Endothelial cell of umbilical vein (primary cell): ENCODE data around the gene DGKI. TPM values are rescaled to one million over a fixed set of nuclear protein-coding genes. Genes with fewer than 3 reads are reported as not detected.

ENCODE experiments used
- BruUV-seq: library from RNA; stranded (reverse); fragments of 400-500 nt; replicated peaks from 2 replicates; lab custom pipeline; 2021; lab: Mats Ljungman, UMichigan
- CTCF ChIA-PET: fragments of 300-600, 350-600 bp; sonication (Branson Sonifier 250); formaldehyde crosslinking; loops from one replicate; lab custom pipeline; 2021; ENCODE audit warnings: antibody characterized with exemption, inconsistent platforms; lab: Charles Lee
- POLR2A ChIA-PET: fragments of 300-600, 350-600 bp; sonication (Branson Sonifier 250); formaldehyde crosslinking; loops from one replicate; lab custom pipeline; 2021; ENCODE audit warnings: antibody characterized with exemption, inconsistent platforms; lab: Charles Lee
- DNase-seq: peaks from one replicate; pipeline ENCODE4 v3.0.0-alpha.2; 2011; ENCODE audit warnings: low read depth, low spot score
- FAIRE-seq: peaks from 2 replicates; lab custom pipeline; 2011; peaks lifted over from hg19 to GRCh38; lab: Jason Lieb, UNC
- H2AFZ ChIP-seq: 2 replicates; pipeline ENCODE4 v1.6.0; 2012; ENCODE audit warnings: low read depth, low read length, control low read depth, inconsistent platforms
- H3K27ac ChIP-seq: 2 replicates; pipeline ENCODE4 v1.5.1; 2011; ENCODE audit warnings: low read depth, mild to moderate bottlenecking, control low read depth, low read length, moderate library complexity; ENCODE audit not compliant: insufficient read depth
- H3K27me3 ChIP-seq, 2 experiments: 2 replicates each; pipeline versions ENCODE4 v1.6.0 to v1.6.1; 2011; ENCODE audit warnings: low read length in 2 of 2, mixed read lengths in 1 of 2; ENCODE audit not compliant: control insufficient read depth in 2 of 2, insufficient read depth in 2 of 2
- H3K36me3 ChIP-seq, 2 experiments: 2 replicates in 1 of 2; 3 replicates in 1 of 2; pipeline ENCODE4 v1.5.1; 2011; ENCODE audit warnings: low read length in 2 of 2, mild to moderate bottlenecking in 1 of 2, moderate library complexity in 1 of 2; ENCODE audit not compliant: control insufficient read depth in 2 of 2, insufficient read depth in 2 of 2; ENCODE audit errors: extremely low read depth in 1 of 2
- H3K4me1 ChIP-seq: 3 replicates; pipeline ENCODE4 v1.5.1; 2011; ENCODE audit warnings: mild to moderate bottlenecking, low read length; ENCODE audit not compliant: control insufficient read depth, insufficient read depth; ENCODE audit errors: extremely low read depth
- H3K4me2 ChIP-seq: 2 replicates; pipeline ENCODE4 v1.6.1; 2011; ENCODE audit warnings: low read length, control low read depth, mixed read lengths; ENCODE audit not compliant: insufficient read depth
- H3K4me3 ChIP-seq, 3 experiments: fragments of 200-600 bp in 1 of 3; sonication (generic), shearing (Covaris generic) in 1 of 3; replicated peaks in 1 of 3; 2 replicates each; pipeline ENCODE4 v1.5.1; 2011 to 2016; ENCODE audit warnings: control low read depth in 3 of 3, low read length in 3 of 3, mild to moderate bottlenecking in 2 of 3, inconsistent platforms in 1 of 3, low read depth in 1 of 3, moderate library complexity in 1 of 3; ENCODE audit not compliant: insufficient read depth in 1 of 3
- H3K79me2 ChIP-seq: 2 replicates; pipeline ENCODE4 v1.6.0; 2012; ENCODE audit warnings: low read length, inconsistent platforms; ENCODE audit not compliant: control insufficient read depth, insufficient read depth
- H3K9ac ChIP-seq: replicated peaks from 2 replicates; pipeline ENCODE3; 2011; ENCODE audit warnings: low read length, control low read depth; ENCODE audit not compliant: insufficient read depth; ENCODE audit errors: extremely low read depth
- H3K9me1 ChIP-seq: replicated peaks from 3 replicates; pipeline ENCODE4 v1.6.0; 2011; ENCODE audit warnings: mild to moderate bottlenecking, low read length; ENCODE audit not compliant: control insufficient read depth, insufficient read depth; ENCODE audit errors: extremely low read depth
- H3K9me3 ChIP-seq: replicated peaks from 2 replicates; pipeline ENCODE4 v1.5.1; 2012; ENCODE audit warnings: low read length, inconsistent platforms; ENCODE audit not compliant: control insufficient read depth, insufficient read depth
- H4K20me1 ChIP-seq: replicated peaks from 2 replicates; pipeline ENCODE3; 2011; ENCODE audit warnings: mild to moderate bottlenecking, low read length; ENCODE audit not compliant: control insufficient read depth, insufficient read depth; ENCODE audit errors: extremely low read depth
- CTCF ChIP-seq, 2 donors: IDR thresholded peaks; 1 replicate in 1 of 2; 2 replicates in 1 of 2; pipeline ENCODE4 v1.5.1; 2011; ENCODE audit warnings: low read length in 2 of 2, mild to moderate bottlenecking in 2 of 2, moderate library complexity in 2 of 2, control low read depth in 1 of 2, inconsistent platforms in 1 of 2, low read depth in 1 of 2; ENCODE audit not compliant: insufficient read depth in 1 of 2; ENCODE audit errors: extremely low read depth in 1 of 2
- EZH2 ChIP-seq: IDR thresholded peaks from 2 replicates; pipeline ENCODE4 v1.6.1; 2012; ENCODE audit warnings: borderline replicate concordance, low read depth, mild to moderate bottlenecking, moderate library complexity, low read length, inconsistent platforms; ENCODE audit not compliant: severe bottlenecking
- FOS ChIP-seq: IDR thresholded peaks from 2 replicates; pipeline ENCODE4 v1.6.1; 2011; ENCODE audit warnings: mild to moderate bottlenecking, low read length, moderate library complexity, borderline replicate concordance; ENCODE audit not compliant: insufficient read depth
- GATA2 ChIP-seq: IDR thresholded peaks from 2 replicates; pipeline ENCODE4 v1.7.0; 2011; ENCODE audit warnings: low read depth, mild to moderate bottlenecking, moderate library complexity, mixed read lengths, low read length; ENCODE audit not compliant: insufficient read length, insufficient read depth
- JUN ChIP-seq: IDR thresholded peaks from 2 replicates; pipeline ENCODE4 v1.6.1; 2011; ENCODE audit warnings: borderline replicate concordance, low read depth; ENCODE audit not compliant: insufficient read length, insufficient read depth
- MAX ChIP-seq: IDR thresholded peaks from 2 replicates; pipeline ENCODE4 v1.6.1; 2011; ENCODE audit not compliant: insufficient read depth, insufficient read length
- MYC ChIP-seq: IDR thresholded peaks from one replicate; pipeline ENCODE4 v1.6.1; 2011; ENCODE audit warnings: mild to moderate bottlenecking, low read depth, low read length
- POLR2A ChIP-seq: IDR thresholded peaks from 2 replicates; pipeline ENCODE4 v1.6.1; 2012; ENCODE audit warnings: low read depth, mild to moderate bottlenecking, control low read depth, low read length
- POLR2AphosphoS5 ChIP-seq: IDR thresholded peaks from 2 replicates; pipeline ENCODE4 v1.6.1; 2012; ENCODE audit warnings: low read depth, mild to moderate bottlenecking, control low read depth, low read length, moderate library complexity; ENCODE audit not compliant: insufficient read depth
- dilution Hi-C: fragments of 300-500 bp; cut with MboI; formaldehyde crosslinking; loops from one replicate; pipeline ENCODE4 v1.15.0; 2019; ENCODE audit warnings: low sequenced_read_pairs; ENCODE audit not compliant: extremely low pct_ligation_motif_present
- intact Hi-C: fragments of 100-400 bp; cut with micrococcal nuclease; formaldehyde crosslinking; loops from one replicate; pipeline ENCODE4 v1.10.0; 2022
- polyA plus RNA-seq, 4 experiments: library from polyadenylated mRNA; depleted of rRNA in 3 of 4; stranded (reverse) in 3 of 4; unstranded in 1 of 4; fragments of >200 nt; gene quantifications; 2 replicates each; pipeline versions ENCODE4 v1.2.1 to v1.2.3, GENCODE V29; 2011 to 2012; ENCODE audit warnings: missing spikeins in 1 of 4
- total RNA-seq: library from RNA; stranded (reverse); gene quantifications from 2 replicates; pipeline ENCODE4 v1.2.3, GENCODE V29; 2021

Gene DGKI
- total and polyA plus RNA-seq, 2 donors (not counting 3 experiments of a cell fraction or from before 2014, with no cell fraction given), result 0.11 to 0.51 TPM

GRCh38 chr7:137753067-137753466, 93.7 kb downstream of the DGKI start:
- Histone ChIP-seq H3K27me3 (peaks cover 0 to 1% of the 10 kb centered on the region in 2 experiments), H3K79me2 (no peaks in the 10 kb centered on the region), H3K9me1 (no peaks in the 10 kb centered on the region), H3K27ac (no peak overlapping the region), H3K4me2 (no peak overlapping the region), H3K4me3 (no peak overlapping the region), H3K9ac (no peak overlapping the region), H3K4me1 (no peaks in the 10 kb centered on the region), H4K20me1 (no peaks in the 10 kb centered on the region), H2AFZ (no peak overlapping the region), H3K36me3 (no peaks in the 10 kb centered on the region), H3K9me3 (no peaks in the 10 kb centered on the region)
- DNase-seq, result no peak
- FAIRE-seq, result no peak
- intact Hi-C loops (no loop called here), dilution Hi-C loops (no loop called here)
- ChIA-PET POLR2A (no interaction called here), CTCF (no interaction called here)
- no peak for TF ChIP-seq EZH2
- no peak for TF ChIP-seq GATA2
- TF ChIP-seq POLR2AphosphoS5, result no peak
- no peak for TF ChIP-seq MAX
- TF ChIP-seq POLR2A, result no peak
- TF ChIP-seq FOS, result no peak
- no peak for TF ChIP-seq CTCF (IDR thresholded peaks at IDR 0.05; ENCODE audit: extremely low read depth in 1 of 2, insufficient read depth in 1 of 2, low read depth in 1 of 2, low read length in 2 of 2)
- no peak for TF ChIP-seq JUN
- no peak for TF ChIP-seq MYC
- BruUV-seq, result no TSS peak
